ENCODE results near the gene AHDC1.

Gene AHDC1

GRCh38 chr1:27528818-27529703 lies 74.9 kb downstream of the AHDC1 start:
- no peak for DNase-seq
- in situ Hi-C loops (cut with HindIII; ENCODE audit: low pct_ligation_motif_present, low pct_unique_long_range_greater_than_20kb, low sequenced_read_pairs), result no loop called here

GRCh38 chr1:27527890-27528817 lies 75.8 kb downstream of the AHDC1 start:
- in situ Hi-C loops (cut with HindIII; ENCODE audit: low pct_ligation_motif_present, low pct_unique_long_range_greater_than_20kb, low sequenced_read_pairs), result no loop called here
- DNase-seq, result peak; percentile 39

DNA sequence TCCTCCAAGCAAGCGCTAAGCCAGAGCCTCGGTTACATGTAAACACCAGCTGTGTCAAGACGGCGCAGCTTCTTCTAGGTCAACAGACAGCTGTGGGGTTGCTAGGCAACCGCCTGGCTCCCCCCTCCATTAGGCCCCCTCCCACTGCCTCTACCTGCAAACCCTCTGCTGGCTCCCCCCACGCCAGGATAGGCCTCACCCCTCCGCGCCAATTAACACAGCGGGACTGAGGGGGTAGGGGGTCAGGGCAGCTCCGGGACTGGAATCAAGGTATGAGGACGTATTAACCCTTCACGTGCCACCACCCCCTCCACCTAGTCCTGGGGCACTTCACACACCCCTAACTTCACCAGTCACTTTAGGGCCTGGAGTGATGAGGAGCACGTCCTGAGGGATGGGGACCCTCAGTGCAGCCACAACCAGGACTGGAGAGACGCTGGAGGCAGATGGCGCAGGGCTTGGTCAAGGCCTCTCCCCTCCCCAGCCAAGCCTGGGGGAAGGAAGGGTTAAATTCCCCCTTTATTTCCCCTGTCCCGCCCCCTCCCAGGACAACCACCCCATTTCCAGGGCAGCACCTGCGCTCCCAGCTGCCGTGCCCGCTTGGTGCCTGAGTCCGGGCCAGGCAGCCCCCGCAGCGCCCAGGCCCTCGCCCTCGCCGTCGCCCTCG lies 76.6 kb downstream of the AHDC1 start:
- DNase-seq, result no peak
- in situ Hi-C loops (cut with HindIII; ENCODE audit: low pct_ligation_motif_present, low pct_unique_long_range_greater_than_20kb, low sequenced_read_pairs), result no loop called here

DNA sequence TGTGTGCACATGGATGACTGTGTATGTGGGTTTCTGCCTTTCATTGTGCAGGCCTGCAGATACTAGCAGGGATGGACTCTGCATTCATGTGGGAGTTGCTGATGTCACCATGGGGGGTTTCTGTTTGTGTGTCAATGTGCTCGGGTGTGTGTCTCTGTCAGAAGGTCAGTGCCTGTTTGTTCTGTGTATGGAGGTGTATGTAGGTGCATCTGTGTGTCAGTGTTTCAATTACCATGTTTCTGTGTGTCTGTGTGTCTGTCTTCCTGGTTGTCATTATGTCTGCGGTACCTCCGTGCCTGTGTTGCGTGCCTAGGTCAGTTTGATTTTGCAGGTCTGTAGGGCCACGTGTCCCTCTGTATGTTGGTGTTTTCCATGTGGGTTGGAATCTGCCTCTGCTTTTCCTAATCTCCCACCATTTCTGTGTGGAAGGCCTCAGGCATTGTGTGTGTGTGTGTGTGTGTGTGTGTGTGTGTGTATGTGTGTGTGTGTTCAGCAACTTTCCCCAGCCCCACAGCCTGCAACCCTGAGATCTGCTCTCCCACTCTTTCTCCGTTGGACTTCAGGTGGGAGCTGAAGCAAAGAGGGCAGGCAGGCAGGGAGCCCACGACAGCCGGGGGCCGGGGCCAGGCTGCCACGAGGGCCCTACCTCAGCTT lies 77.2 kb downstream of the AHDC1 start:
- in situ Hi-C loops (cut with HindIII; ENCODE audit: low pct_ligation_motif_present, low pct_unique_long_range_greater_than_20kb, low sequenced_read_pairs), result no loop called here
- DNase-seq, result no peak

DNA sequence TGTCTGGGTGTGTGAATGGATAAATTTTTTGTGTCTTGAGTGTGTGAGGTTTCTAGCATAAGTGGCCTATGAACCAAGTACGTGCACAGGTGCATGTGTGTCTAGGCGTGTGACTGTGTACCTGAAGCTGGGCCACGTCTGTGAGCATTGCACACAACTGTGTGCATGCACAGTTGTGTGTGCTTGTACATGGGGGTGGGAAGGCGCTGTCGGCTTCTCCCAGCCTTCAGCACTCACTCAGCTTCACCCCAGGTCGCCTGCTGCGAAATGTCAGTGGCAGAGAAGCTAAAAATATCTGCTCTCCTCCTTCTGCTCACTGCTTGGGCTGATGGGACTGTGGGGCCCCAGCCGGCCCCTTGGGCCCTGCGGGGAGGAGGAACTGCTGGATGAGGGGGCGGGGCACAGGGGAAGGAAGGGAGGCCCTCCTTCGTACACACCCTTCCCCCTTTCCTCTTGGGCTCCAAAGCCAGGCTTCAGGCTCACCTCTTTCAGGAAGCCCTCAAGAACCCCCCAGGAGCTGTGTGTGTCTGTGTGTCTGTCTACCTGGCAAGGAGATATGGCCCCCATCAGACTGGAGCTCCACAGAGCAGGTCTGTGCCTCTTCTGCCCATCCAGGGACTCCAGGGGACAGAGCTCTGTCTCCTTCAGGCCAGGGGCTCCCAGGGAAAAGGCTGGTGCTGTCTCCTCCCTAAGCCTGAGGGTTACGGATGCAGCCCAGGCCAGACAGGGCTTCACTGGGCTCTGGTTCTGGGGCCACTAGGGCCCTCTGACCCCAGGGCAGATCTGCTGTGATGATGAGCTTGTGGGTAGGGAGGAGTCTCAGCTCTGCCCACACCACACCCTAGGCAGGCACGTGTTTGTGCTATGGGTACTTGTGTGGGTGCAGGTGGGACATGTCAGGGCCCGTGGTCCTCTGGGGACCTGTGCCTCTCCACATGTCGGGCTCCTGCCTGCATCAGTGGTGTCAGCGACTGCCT lies 78.4 kb downstream of the AHDC1 start:
- no peak for DNase-seq
- in situ Hi-C loops (cut with HindIII; ENCODE audit: low pct_ligation_motif_present, low pct_unique_long_range_greater_than_20kb, low sequenced_read_pairs), result no loop called here

DNA sequence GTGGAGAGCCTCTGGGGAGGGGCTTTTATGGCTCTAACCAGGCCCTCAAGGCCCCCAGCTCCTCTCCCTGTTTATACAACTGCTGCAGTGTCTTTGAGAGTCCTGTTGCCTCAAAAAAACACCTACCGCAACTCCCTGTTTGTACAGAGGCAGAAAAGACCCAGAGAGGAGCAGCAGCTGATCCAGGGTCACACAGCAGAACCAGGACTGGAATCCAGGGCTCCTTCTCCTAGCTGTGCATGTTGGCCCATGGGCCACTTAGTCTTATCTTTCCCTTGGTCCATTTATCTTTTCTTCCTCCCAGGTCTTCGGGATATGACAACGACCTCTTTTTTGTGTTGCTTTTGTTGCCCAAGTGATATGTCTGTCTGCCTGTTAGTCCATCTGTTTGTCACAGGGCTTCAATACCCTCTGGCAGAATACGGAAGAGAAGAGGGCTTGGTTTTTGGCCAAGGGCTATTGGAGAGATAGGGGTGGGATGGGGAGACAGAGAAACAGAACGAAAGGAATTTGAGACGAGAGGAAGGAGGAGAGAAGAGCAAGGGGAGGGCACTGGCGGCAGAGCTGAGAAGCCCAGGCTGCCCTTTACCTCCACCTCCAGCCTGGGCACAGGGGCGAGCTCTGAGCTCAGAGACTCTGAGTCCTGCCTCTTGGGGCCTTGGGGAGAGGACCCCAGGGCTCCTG lies 80.5 kb downstream of the AHDC1 start:
- no peak for DNase-seq
- in situ Hi-C loops (cut with HindIII; ENCODE audit: low pct_ligation_motif_present, low pct_unique_long_range_greater_than_20kb, low sequenced_read_pairs), result no loop called here

- in situ Hi-C loops (cut with HindIII; ENCODE audit: low pct_ligation_motif_present, low pct_unique_long_range_greater_than_20kb, low sequenced_read_pairs), result no loop called here
- no peak for DNase-seq
Measured at GRCh38 chr1:27522432-27523336, 81.3 kb downstream of the AHDC1 start.

- in situ Hi-C loops (cut with HindIII; ENCODE audit: low pct_ligation_motif_present, low pct_unique_long_range_greater_than_20kb, low sequenced_read_pairs), result no loop called here
- no peak for DNase-seq
Measured at GRCh38 chr1:27521861-27522431, 82.0 kb downstream of the AHDC1 start.

- in situ Hi-C loops (cut with HindIII; ENCODE audit: low pct_ligation_motif_present, low pct_unique_long_range_greater_than_20kb, low sequenced_read_pairs), result no loop called here
- no peak for DNase-seq
Measured at GRCh38 chr1:27521336-27521831, 82.6 kb downstream of the AHDC1 start.

DNA sequence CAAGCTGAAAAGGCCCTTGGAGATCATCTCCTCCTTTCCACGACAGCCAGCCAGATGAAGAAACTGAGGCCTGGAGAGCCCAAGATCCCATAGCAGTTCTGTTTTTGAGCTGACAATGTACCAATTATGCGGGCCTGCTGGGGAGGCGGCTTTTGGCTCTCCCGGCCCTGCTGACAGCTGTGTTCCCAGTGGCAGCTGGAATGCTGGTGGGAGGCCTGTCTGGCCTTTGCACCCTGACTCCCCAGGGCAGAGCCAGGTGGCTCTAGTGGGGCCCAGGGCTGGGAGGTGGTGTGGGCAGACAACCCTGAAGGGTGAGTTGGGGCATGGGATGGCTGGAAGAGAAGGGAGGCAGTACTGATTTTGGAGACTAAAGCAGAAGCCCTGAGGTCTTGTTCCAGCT lies 83.3 kb downstream of the AHDC1 start:
- in situ Hi-C loops (cut with HindIII; ENCODE audit: low pct_ligation_motif_present, low pct_unique_long_range_greater_than_20kb, low sequenced_read_pairs), result no loop called here
- no peak for DNase-seq

DNA sequence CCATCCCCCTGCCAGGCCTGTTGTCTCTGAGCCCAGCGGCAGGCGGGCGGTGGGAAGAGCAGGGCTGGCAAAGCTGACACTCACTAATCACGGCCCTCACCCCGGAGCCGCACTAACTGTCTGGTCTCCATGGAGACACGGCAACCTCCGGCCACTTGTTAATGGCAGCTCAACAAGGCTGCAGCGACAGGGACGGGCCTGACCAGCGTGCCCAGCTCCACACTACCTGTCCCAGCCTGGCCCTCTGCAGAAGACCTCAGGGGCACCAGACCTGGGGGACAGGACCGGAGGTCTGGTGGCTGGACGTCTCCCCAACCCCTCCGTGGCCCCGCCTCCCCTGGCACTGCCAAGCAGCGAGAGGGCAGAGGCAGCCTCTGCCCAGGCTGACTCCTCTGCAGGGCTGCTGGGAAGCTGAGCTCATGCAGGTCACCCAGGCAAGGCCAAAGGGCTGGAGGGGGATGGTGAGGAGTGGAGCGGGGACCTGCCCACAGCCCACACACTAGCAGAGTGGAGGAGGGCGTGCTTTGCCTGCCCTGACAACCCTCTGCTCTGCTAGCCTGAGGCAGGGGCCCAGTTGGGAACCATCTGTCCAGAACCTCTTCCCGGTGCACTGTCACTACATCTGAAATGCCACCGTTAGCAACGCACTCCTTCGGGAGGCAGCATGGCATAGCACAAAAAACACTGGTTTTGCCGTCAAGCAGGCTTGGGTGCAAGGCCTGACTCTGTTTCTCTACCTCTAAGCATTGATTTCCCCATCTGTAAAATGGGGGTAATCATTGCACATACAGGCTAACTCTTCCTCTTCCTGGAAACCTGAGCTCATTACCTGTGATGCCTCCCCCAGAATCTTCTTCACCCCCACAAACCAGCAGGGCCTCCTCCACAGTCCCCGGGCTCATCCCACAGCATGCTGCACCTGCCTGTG lies 84.3 kb downstream of the AHDC1 start:
- in situ Hi-C loops (cut with HindIII; ENCODE audit: low pct_ligation_motif_present, low pct_unique_long_range_greater_than_20kb, low sequenced_read_pairs), result no loop called here
- peak; percentile 28 for DNase-seq

- no peak for DNase-seq
- in situ Hi-C loops (cut with HindIII; ENCODE audit: low pct_ligation_motif_present, low pct_unique_long_range_greater_than_20kb, low sequenced_read_pairs), result no loop called here
Measured at GRCh38 chr1:27518808-27519207, 85.1 kb downstream of the AHDC1 start.

DNA sequence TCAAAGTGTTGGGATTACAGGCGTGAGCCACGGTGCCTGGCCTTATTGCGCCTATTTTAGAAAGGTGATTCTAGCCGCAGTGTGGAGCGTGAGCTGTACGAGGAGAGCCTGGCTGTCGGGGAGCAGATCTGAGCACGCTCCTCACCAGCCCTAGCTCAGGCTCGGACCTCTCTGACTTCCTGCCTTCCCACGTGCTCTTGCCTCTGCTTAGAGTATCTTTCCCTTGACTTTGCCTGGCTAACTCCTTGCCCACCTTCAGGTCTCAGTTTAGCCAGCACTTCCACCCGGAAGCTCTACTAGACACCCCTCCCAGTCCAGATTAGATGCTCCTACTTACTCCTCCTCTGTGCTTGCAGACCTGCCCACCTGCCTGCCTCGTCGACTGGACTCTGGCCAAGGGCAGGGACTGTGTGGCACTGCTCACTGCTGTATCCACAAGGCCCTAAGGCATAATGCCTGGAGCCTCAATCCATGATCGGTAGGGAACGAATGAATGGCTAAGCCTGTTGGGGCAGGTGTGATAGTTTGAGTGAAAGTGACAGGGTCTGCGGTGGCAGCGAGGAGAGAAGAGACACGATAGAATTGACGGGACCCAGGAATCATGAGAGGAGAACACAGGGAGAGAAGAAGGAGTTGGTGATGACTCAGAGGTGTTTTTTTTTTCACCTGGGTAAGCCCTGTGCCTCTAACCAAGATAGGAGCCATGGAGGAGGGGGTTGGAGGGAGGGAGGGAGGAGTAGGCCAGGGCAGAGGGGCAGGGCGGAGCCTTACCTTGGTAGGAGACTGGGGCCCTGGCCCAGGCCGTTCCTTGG lies 85.8 kb downstream of the AHDC1 start:
- in situ Hi-C loops (cut with HindIII; ENCODE audit: low pct_ligation_motif_present, low pct_unique_long_range_greater_than_20kb, low sequenced_read_pairs), result no loop called here
- no peak for DNase-seq

DNA sequence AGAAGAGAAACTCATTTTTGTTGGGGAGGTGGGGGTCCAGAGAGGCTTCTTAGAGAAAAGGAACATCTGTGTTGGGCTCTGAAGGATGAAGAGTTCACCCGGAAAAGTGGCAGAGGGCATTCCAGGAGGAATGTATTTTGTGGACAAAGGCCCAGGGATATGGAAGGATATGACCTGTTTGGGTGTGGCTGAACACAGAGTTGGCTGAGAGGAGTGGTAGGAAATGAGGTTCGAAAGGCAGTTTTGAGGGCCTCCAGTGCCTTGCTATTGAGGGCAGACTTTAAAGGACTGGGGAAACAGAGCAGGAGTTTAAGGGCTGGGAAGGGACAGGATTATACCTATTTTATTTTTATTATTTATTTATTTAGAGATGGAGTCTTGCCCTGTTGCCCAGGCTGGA lies 86.6 kb downstream of the AHDC1 start:
- in situ Hi-C loops (cut with HindIII; ENCODE audit: low pct_ligation_motif_present, low pct_unique_long_range_greater_than_20kb, low sequenced_read_pairs), result no loop called here

More for the DNA sequence above, 86.6 kb downstream of the AHDC1 start:
- DNase-seq, result no peak
